SK-N-MC (cell line): Measurements from ENCODE around the gene TOR1AIP1.

ENCODE experiments used
- DNase-seq: peaks from one replicate; pipeline ENCODE4 v3.0.0-alpha.2; 2011; ENCODE audit warnings: low read depth, low spot score
- H3K27ac ChIP-seq: fragments of 200-600 bp; sonication (generic); 2 replicates; pipeline ENCODE4 v1.5.1; 2016; ENCODE audit warnings: mixed run types
- H3K36me3 ChIP-seq: fragments of 200-600 bp; sonication (generic); 2 replicates; pipeline ENCODE4 v1.6.1; 2017; ENCODE audit warnings: antibody characterized with exemption, low read length, mixed read lengths; ENCODE audit not compliant: insufficient read depth
- H3K4me3 ChIP-seq: fragments of 200-600 bp; sonication (generic); 2 replicates; pipeline ENCODE4 v1.5.1; 2016
- H3K9ac ChIP-seq: fragments of 200-600 bp; sonication (generic); 2 replicates; pipeline ENCODE4 v1.8.0; 2017; ENCODE audit warnings: mixed run types, mixed read lengths; ENCODE audit not compliant: insufficient read length
- H3K9me3 ChIP-seq: fragments of 200-600 bp; sonication (generic); 2 replicates; pipeline ENCODE4 v1.6.1; 2017; ENCODE audit warnings: low read depth, mild to moderate bottlenecking, antibody characterized with exemption, low read length, moderate library complexity, mixed read lengths
- EZH2 ChIP-seq: fragments of 200-600 bp; sonication (generic); IDR thresholded peaks from one replicate; pipeline ENCODE4 v1.6.1; 2017; ENCODE audit warnings: antibody characterized with exemption
- FOXP2 ChIP-seq: optimal IDR thresholded peaks from 2 replicates; pipeline ENCODE3; 2011; ENCODE audit warnings: mild to moderate bottlenecking, moderate library complexity; ENCODE audit not compliant: insufficient read depth; ENCODE audit errors: extremely low read length, control extremely low read depth
- POLR2AphosphoS5 ChIP-seq: IDR thresholded peaks from 2 replicates; pipeline ENCODE4 v1.6.1; 2012; ENCODE audit warnings: mild to moderate bottlenecking, low read depth, low read length, borderline replicate concordance

Gene TOR1AIP1

GRCh38 chr1:179860652-179861051 lies 21.4 kb upstream of the TOR1AIP1 start:
- Histone ChIP-seq H3K9me3 (no peaks in the 10 kb centered on the region), H3K4me3 (no peak overlapping the region), H3K27ac (no peak overlapping the region), H3K9ac (no peak overlapping the region), H3K36me3 (peaks cover 31% of the 10 kb centered on the region)
- no peak for DNase-seq
- TF ChIP-seq POLR2AphosphoS5 (no peak), EZH2 (no peak), FOXP2 (no peak)

- no peaks in the 10 kb centered on the region for H3K9me3 ChIP-seq
- H3K36me3 ChIP-seq = peaks cover 65% of the 10 kb centered on the region
- TF ChIP-seq EZH2 (no peak), POLR2AphosphoS5 (no peak), FOXP2 (no peak)
- H3K4me3 ChIP-seq = no peak overlapping the region
- H3K27ac ChIP-seq = no peak overlapping the region
- H3K9ac ChIP-seq = no peak overlapping the region
- DNase-seq = no peak
These were observed 16.7 kb upstream of the TOR1AIP1 start for GRCh38 chr1:179865377-179865776.

- Histone ChIP-seq H3K4me3 (no peak overlapping the region), H3K9me3 (no peaks in the 10 kb centered on the region), H3K27ac (no peak overlapping the region), H3K9ac (no peak overlapping the region), H3K36me3 (peaks cover 69% of the 10 kb centered on the region)
- no peak for DNase-seq
- TF ChIP-seq POLR2AphosphoS5 = no peak
- TF ChIP-seq FOXP2 = no peak
- TF ChIP-seq EZH2 = no peak
These were observed 15.5 kb upstream of the TOR1AIP1 start for GRCh38 chr1:179866616-179867015.

GRCh38 chr1:179867493-179868330 lies 14.4 kb upstream of the TOR1AIP1 start:
- DNase-seq = no peak
- Histone ChIP-seq H3K4me3 (no peak overlapping the region), H3K27ac (no peak overlapping the region), H3K9ac (no peak overlapping the region), H3K36me3 (peaks cover 70% of the 10 kb centered on the region), H3K9me3 (no peaks in the 10 kb centered on the region)
- TF ChIP-seq POLR2AphosphoS5 = no peak
- no peak for TF ChIP-seq FOXP2
- TF ChIP-seq EZH2 = no peak

GRCh38 chr1:179870870-179871269 lies 11.2 kb upstream of the TOR1AIP1 start:
- Histone ChIP-seq H3K9ac (no peak overlapping the region), H3K27ac (peak overlapping the region; percentile 40), H3K4me3 (peak overlapping the region; percentile 38), H3K9me3 (no peaks in the 10 kb centered on the region), H3K36me3 (peaks cover 74% of the 10 kb centered on the region)
- TF ChIP-seq EZH2 = no peak
- peak; percentile 30; the same call in 1 of the 2 replicates for TF ChIP-seq POLR2AphosphoS5
- DNase-seq = peak; percentile 77

GRCh38 chr1:179871940-179872339 lies 10.1 kb upstream of the TOR1AIP1 start:
- Histone ChIP-seq H3K27ac (no peak overlapping the region), H3K9ac (no peak overlapping the region), H3K4me3 (no peak overlapping the region; the same call in 1 of the 2 replicates), H3K36me3 (peaks cover 73% of the 10 kb centered on the region), H3K9me3 (no peaks in the 10 kb centered on the region)
- no peak for DNase-seq
- no peak for TF ChIP-seq FOXP2
- no peak for TF ChIP-seq EZH2
- no peak for TF ChIP-seq POLR2AphosphoS5

- H3K9me3 ChIP-seq = no peaks in the 10 kb centered on the region
- peaks cover 67% of the 10 kb centered on the region for H3K36me3 ChIP-seq
- H3K9ac ChIP-seq = no peak overlapping the region
- no peak overlapping the region for H3K4me3 ChIP-seq
- H3K27ac ChIP-seq = no peak overlapping the region
- no peak for DNase-seq
- TF ChIP-seq POLR2AphosphoS5 (no peak), EZH2 (no peak), FOXP2 (no peak)
These were observed 9.5 kb upstream of the TOR1AIP1 start for GRCh38 chr1:179872558-179872957.

GRCh38 chr1:179873438-179873851 lies 8.6 kb upstream of the TOR1AIP1 start:
- no peak for TF ChIP-seq FOXP2
- TF ChIP-seq EZH2 = no peak
- TF ChIP-seq POLR2AphosphoS5 = no peak

GRCh38 chr1:179875596-179876299 lies 6.3 kb upstream of the TOR1AIP1 start:
- peak overlapping the region; percentile 89 for H3K9ac ChIP-seq
- H3K9me3 ChIP-seq = no peaks in the 10 kb centered on the region
- H3K27ac ChIP-seq = no peak overlapping the region
- no peak for DNase-seq
- TF ChIP-seq EZH2 (no peak), FOXP2 (no peak), POLR2AphosphoS5 (no peak)
- peak overlapping the region; percentile 80 for H3K4me3 ChIP-seq
- peaks cover 42% of the 10 kb centered on the region for H3K36me3 ChIP-seq

More at GRCh38 chr1:179873438-179873851, 8.6 kb upstream of the TOR1AIP1 start:
- no peak overlapping the region for H3K9ac ChIP-seq
- no peaks in the 10 kb centered on the region for H3K9me3 ChIP-seq
- no peak overlapping the region for H3K27ac ChIP-seq
- H3K36me3 ChIP-seq = peaks cover 59% of the 10 kb centered on the region
- DNase-seq = no peak
- H3K4me3 ChIP-seq = no peak overlapping the region
